HG03159 (cell line): ENCODE data around the gene GLG1.
"Not testable (repeated sequence)": the region's sequence is repeated elsewhere in the genome, so short reads cannot be mapped to it uniquely, and the experiment has no call there.

Experiments
- ATAC-seq: cut with Tn5 transposase; IDR thresholded peaks from one replicate; pipeline ENCODE4 v1.9.1; 2021; ENCODE audit warnings: mild to moderate bottlenecking, moderate library complexity; ENCODE audit not compliant: unreplicated experiment

Gene GLG1

GRCh38 chr16:74450967-74451760 lies 155.8 kb downstream of the GLG1 start:
- ATAC-seq: no peak

GRCh38 chr16:74450236-74450635 lies 156.7 kb downstream of the GLG1 start:
- no peak for ATAC-seq

GRCh38 chr16:74449470-74449869 lies 157.4 kb downstream of the GLG1 start:
- no peak for ATAC-seq

GRCh38 chr16:74448990-74449389 lies 157.9 kb downstream of the GLG1 start:
- no peak for ATAC-seq

GRCh38 chr16:74447578-74447977 lies 159.3 kb downstream of the GLG1 start:
- no peak for ATAC-seq

- ATAC-seq: no peak
Measured at GRCh38 chr16:74446866-74447265, 160.0 kb downstream of the GLG1 start.

- not testable (repeated sequence) for ATAC-seq
Measured at GRCh38 chr16:74443624-74444346, 163.1 kb downstream of the GLG1 start.

GRCh38 chr16:74439685-74440084 lies 167.2 kb downstream of the GLG1 start:
- ATAC-seq: no peak

- ATAC-seq: no peak
Measured at GRCh38 chr16:74438492-74438979, 168.4 kb downstream of the GLG1 start.

- no peak for ATAC-seq
Measured at GRCh38 chr16:74431516-74431915, 175.4 kb downstream of the GLG1 start.

- not testable (repeated sequence) for ATAC-seq
Measured at GRCh38 chr16:74430036-74430712, 176.7 kb downstream of the GLG1 start.

GRCh38 chr16:74428493-74428892 lies 178.4 kb downstream of the GLG1 start:
- not testable (repeated sequence) for ATAC-seq

- not testable (repeated sequence) for ATAC-seq
Measured at GRCh38 chr16:74425751-74426150, 181.2 kb downstream of the GLG1 start.

GRCh38 chr16:74423721-74424120 lies 183.2 kb downstream of the GLG1 start:
- not testable (repeated sequence) for ATAC-seq

- not testable (repeated sequence) for ATAC-seq
Measured at GRCh38 chr16:74422086-74422485, 184.8 kb downstream of the GLG1 start.

- ATAC-seq: not testable (repeated sequence)
Measured at GRCh38 chr16:74421482-74421785, 185.5 kb downstream of the GLG1 start.

GRCh38 chr16:74420612-74421481 lies 186.1 kb downstream of the GLG1 start, which contains the start of gene CLEC18B:
Gene CLEC18B (minus strand): TSS chr16:74421478. CDS start chr16:74421270, 208 bp downstream.
- ATAC-seq: not testable (repeated sequence)

- ATAC-seq: not testable (repeated sequence)
Measured at GRCh38 chr16:74419811-74420210, 187.1 kb downstream of the GLG1 start.

- ATAC-seq: not testable (repeated sequence)
Measured at GRCh38 chr16:74417897-74418296, 189.0 kb downstream of the GLG1 start.

- ATAC-seq: not testable (repeated sequence)
Measured at GRCh38 chr16:74413920-74414319, 193.0 kb downstream of the GLG1 start.
